GM23338 (cell line): Measurements from ENCODE around the gene DLG2. TPM values are rescaled to one million over a fixed set of nuclear protein-coding genes. Genes with fewer than 3 reads are reported as not detected.

Source experiments
- ATAC-seq: fragments of 200-7000 bp; cut with Tn5 transposase; 3 replicates; pipeline ENCODE4 v1.9.1; 2020
- DNase-seq: peaks from one replicate; pipeline ENCODE4 v3.0.0-alpha.2; 2015; ENCODE audit warnings: low spot score
- H2AFZ ChIP-seq: fragments of 200-600 bp; sonication (generic); 2 replicates; pipeline ENCODE4 v1.8.0; 2016; ENCODE audit warnings: antibody characterized with exemption, mild to moderate bottlenecking, moderate library complexity
- H3F3A ChIP-seq: fragments of 200-600 bp; sonication (generic); replicated peaks from 2 replicates; pipeline ENCODE4 v1.8.0; 2017; ENCODE audit warnings: antibody characterized with exemption, mixed run types, low read depth
- H3K27ac ChIP-seq: fragments of 200-600 bp; sonication (generic); 2 replicates; pipeline ENCODE4 v1.6.1; 2016; ENCODE audit warnings: low read depth
- H3K27me3 ChIP-seq: fragments of 200-600 bp; sonication (generic); 2 replicates; pipeline ENCODE4 v1.8.0; 2016; ENCODE audit warnings: mild to moderate bottlenecking, mixed run types, moderate library complexity; ENCODE audit not compliant: insufficient read depth
- H3K36me3 ChIP-seq: fragments of 200-600 bp; sonication (generic); 2 replicates; pipeline ENCODE4 v1.8.0; 2016; ENCODE audit warnings: mild to moderate bottlenecking; ENCODE audit not compliant: insufficient read depth
- H3K4me1 ChIP-seq: fragments of 200-600 bp; sonication (generic); 2 replicates; pipeline ENCODE4 v1.8.0; 2016; ENCODE audit warnings: mild to moderate bottlenecking, moderate library complexity; ENCODE audit not compliant: insufficient read depth
- H3K4me2 ChIP-seq: fragments of 200-600 bp; sonication (generic); 2 replicates; pipeline ENCODE4 v1.7.1; 2017; ENCODE audit warnings: mixed run types
- H3K4me3 ChIP-seq: fragments of 200-600 bp; sonication (generic); 2 replicates; pipeline ENCODE4 v1.6.1; 2016; ENCODE audit warnings: mixed run types
- H3K79me2 ChIP-seq: fragments of 200-600 bp; sonication (generic); replicated peaks from 2 replicates; pipeline ENCODE4 v1.8.0; 2017; ENCODE audit warnings: mild to moderate bottlenecking; ENCODE audit not compliant: insufficient read depth
- H3K9me2 ChIP-seq: fragments of 200-600 bp; sonication (generic); 2 replicates; pipeline ENCODE4 v1.8.0; 2017; ENCODE audit not compliant: insufficient read depth
- H4K20me1 ChIP-seq: fragments of 200-600 bp; sonication (generic); replicated peaks from 2 replicates; pipeline ENCODE4 v1.8.0; 2017; ENCODE audit warnings: mild to moderate bottlenecking; ENCODE audit not compliant: insufficient read depth
- H3K27ac Mint-ChIP-seq: 2 replicates; pipeline ENCODE4 v1.8.0; 2020; ENCODE audit warnings: inconsistent platforms, mild to moderate bottlenecking, moderate library complexity, mixed read lengths
- H3K27me3 Mint-ChIP-seq: 3 replicates; pipeline ENCODE4 v1.8.0; 2022; ENCODE audit warnings: low read depth, mild to moderate bottlenecking, moderate library complexity, mixed read lengths, inconsistent platforms; ENCODE audit not compliant: insufficient read depth, poor library complexity
- H3K36me3 Mint-ChIP-seq: 3 replicates; pipeline ENCODE4 v1.8.0; 2021; ENCODE audit warnings: low read depth, mild to moderate bottlenecking, inconsistent platforms, moderate library complexity, mixed read lengths
- H3K4me1 Mint-ChIP-seq: 3 replicates; pipeline ENCODE4 v1.8.0; 2020; ENCODE audit warnings: mild to moderate bottlenecking, inconsistent platforms, mixed read lengths
- H3K4me3 Mint-ChIP-seq: 3 replicates; pipeline ENCODE4 v1.8.0; 2021; ENCODE audit warnings: moderate library complexity, mild to moderate bottlenecking, inconsistent platforms, mixed read lengths
- H3K9me3 Mint-ChIP-seq: 3 replicates; pipeline ENCODE4 v1.8.0; 2020; ENCODE audit warnings: moderate library complexity, mild to moderate bottlenecking, inconsistent platforms, mixed read lengths
- JUNB ChIP-seq: IDR thresholded peaks from one replicate; pipeline ENCODE4 v1.6.1; 2016; ENCODE audit warnings: antibody characterized with exemption; ENCODE audit not compliant: unreplicated experiment
- NANOG ChIP-seq: IDR thresholded peaks from 2 replicates; pipeline ENCODE4 v1.6.1; 2016; ENCODE audit warnings: antibody characterized with exemption, borderline replicate concordance
- POLR2AphosphoS5 ChIP-seq: IDR thresholded peaks from 2 replicates; pipeline ENCODE4 v1.6.1; 2016; ENCODE audit warnings: antibody characterized with exemption, low read depth
- STAT1 ChIP-seq: IDR thresholded peaks from one replicate; pipeline ENCODE4 v1.6.1; 2016; ENCODE audit warnings: antibody characterized with exemption; ENCODE audit not compliant: unreplicated experiment
- polyA plus RNA-seq: library from polyadenylated mRNA; unstranded; fragments of >200 nt; fragmentation: Nextera tagmentation; extraction: Ambion mirVana; gene quantifications from 2 replicates; pipeline ENCODE4 v1.2.1, GENCODE V29; 2016
- total RNA-seq: library from RNA; depleted of rRNA; stranded (reverse); fragments of >200 nt; shearing (Covaris generic); gene quantifications from 2 replicates; pipeline ENCODE4 v1.2.3, GENCODE V29; 2014
- TF ChIP-seq, protein P1 (sequence below): fragments of 250-450 bp; sonication (Bioruptor Pico); IDR thresholded peaks from 2 replicates; pipeline ENCODE4 v1.5.0; 2020; ENCODE audit warnings: mild to moderate bottlenecking, moderate library complexity
- TF ChIP-seq, protein P2 (sequence below): IDR thresholded peaks from one replicate; pipeline ENCODE4 v1.6.1; 2018; ENCODE audit warnings: antibody characterized with exemption; ENCODE audit not compliant: unreplicated experiment

DLG2 gene
- total and polyA plus RNA-seq, 2 experiments from 2014 or later = 19.8 to 21.5 TPM

DNA sequence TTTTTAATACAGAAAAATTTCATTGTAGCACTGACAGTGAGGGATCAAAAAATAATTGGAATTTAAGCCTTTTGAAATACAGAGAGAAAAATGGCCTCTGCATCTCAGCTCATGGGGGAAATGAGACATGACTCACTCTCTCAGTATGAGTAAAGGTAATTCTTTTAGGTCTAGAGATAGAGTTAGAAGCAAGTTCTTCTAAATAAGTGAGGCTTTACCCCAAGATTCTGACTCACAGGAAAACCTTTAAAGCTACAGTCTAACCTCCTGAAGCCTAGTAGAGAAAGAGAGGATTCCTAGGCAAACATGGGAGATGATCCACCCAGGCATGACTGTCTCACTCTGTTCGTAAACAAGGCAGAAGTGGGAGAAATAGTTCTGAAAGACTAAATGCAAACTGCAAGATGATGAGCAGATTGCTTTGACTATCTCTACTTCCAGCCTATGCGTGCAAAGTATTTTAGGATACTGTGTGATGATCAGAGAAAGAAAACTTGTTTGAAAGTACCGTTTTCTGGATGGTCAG, 1337.7 kb downstream of the DLG2 start:
- H3K9me3 Mint-ChIP-seq = no peaks in the 10 kb centered on the region

More for the DNA sequence above, 1337.7 kb downstream of the DLG2 start:
- no peaks in the 10 kb centered on the region for H3K27me3 ChIP-seq
- H3K4me3 ChIP-seq = no peak overlapping the region
- no peak for DNase-seq
- no peak for ATAC-seq
- H4K20me1 ChIP-seq = no peaks in the 10 kb centered on the region
- Mint-ChIP-seq H3K4me3 (no peak overlapping the region), H3K36me3 (no peaks in the 10 kb centered on the region), H3K27me3 (no peaks in the 10 kb centered on the region), H3K4me1 (no peaks in the 10 kb centered on the region; the same call in 2 of the 3 replicates), H3K27ac (no peak overlapping the region; the same call in 1 of the 2 replicates)
- no peaks in the 10 kb centered on the region for H3K79me2 ChIP-seq
- no peak overlapping the region for H3K4me2 ChIP-seq
- no peaks in the 10 kb centered on the region for H3K36me3 ChIP-seq
- no peaks in the 10 kb centered on the region; the same call in 1 of the 2 replicates for H3K9me2 ChIP-seq
- H3K4me1 ChIP-seq = no peaks in the 10 kb centered on the region
- no peak overlapping the region for H2AFZ ChIP-seq
- no peaks in the 10 kb centered on the region for H3F3A ChIP-seq
- no peak for TF ChIP-seq POLR2AphosphoS5
- TF ChIP-seq, protein P1, sequence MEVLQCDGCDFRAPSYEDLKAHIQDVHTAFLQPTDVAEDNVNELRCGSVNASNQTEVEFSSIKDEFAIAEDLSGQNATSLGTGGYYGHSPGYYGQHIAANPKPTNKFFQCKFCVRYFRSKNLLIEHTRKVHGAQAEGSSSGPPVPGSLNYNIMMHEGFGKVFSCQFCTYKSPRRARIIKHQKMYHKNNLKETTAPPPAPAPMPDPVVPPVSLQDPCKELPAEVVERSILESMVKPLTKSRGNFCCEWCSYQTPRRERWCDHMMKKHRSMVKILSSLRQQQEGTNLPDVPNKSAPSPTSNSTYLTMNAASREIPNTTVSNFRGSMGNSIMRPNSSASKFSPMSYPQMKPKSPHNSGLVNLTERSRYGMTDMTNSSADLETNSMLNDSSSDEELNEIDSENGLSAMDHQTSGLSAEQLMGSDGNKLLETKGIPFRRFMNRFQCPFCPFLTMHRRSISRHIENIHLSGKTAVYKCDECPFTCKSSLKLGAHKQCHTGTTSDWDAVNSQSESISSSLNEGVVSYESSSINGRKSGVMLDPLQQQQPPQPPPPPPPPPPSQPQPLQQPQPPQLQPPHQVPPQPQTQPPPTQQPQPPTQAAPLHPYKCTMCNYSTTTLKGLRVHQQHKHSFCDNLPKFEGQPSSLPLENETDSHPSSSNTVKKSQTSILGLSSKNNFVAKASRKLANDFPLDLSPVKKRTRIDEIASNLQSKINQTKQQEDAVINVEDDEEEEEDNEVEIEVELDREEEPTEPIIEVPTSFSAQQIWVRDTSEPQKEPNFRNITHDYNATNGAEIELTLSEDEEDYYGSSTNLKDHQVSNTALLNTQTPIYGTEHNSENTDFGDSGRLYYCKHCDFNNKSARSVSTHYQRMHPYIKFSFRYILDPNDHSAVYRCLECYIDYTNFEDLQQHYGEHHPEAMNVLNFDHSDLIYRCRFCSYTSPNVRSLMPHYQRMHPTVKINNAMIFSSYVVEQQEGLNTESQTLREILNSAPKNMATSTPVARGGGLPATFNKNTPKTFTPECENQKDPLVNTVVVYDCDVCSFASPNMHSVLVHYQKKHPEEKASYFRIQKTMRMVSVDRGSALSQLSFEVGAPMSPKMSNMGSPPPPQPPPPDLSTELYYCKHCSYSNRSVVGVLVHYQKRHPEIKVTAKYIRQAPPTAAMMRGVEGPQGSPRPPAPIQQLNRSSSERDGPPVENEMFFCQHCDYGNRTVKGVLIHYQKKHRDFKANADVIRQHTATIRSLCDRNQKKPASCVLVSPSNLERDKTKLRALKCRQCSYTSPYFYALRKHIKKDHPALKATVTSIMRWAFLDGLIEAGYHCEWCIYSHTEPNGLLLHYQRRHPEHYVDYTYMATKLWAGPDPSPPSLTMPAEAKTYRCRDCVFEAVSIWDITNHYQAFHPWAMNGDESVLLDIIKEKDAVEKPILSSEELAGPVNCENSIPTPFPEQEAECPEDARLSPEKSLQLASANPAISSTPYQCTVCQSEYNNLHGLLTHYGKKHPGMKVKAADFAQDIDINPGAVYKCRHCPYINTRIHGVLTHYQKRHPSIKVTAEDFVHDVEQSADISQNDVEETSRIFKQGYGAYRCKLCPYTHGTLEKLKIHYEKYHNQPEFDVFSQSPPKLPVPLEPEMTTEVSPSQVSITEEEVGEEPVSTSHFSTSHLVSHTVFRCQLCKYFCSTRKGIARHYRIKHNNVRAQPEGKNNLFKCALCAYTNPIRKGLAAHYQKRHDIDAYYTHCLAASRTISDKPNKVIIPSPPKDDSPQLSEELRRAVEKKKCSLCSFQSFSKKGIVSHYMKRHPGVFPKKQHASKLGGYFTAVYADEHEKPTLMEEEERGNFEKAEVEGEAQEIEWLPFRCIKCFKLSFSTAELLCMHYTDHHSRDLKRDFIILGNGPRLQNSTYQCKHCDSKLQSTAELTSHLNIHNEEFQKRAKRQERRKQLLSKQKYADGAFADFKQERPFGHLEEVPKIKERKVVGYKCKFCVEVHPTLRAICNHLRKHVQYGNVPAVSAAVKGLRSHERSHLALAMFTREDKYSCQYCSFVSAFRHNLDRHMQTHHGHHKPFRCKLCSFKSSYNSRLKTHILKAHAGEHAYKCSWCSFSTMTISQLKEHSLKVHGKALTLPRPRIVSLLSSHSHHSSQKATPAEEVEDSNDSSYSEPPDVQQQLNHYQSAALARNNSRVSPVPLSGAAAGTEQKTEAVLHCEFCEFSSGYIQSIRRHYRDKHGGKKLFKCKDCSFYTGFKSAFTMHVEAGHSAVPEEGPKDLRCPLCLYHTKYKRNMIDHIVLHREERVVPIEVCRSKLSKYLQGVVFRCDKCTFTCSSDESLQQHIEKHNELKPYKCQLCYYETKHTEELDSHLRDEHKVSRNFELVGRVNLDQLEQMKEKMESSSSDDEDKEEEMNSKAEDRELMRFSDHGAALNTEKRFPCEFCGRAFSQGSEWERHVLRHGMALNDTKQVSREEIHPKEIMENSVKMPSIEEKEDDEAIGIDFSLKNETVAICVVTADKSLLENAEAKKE (CRISPR knock-in tag) = no peak
- TF ChIP-seq JUNB = no peak
- no peak for TF ChIP-seq STAT1
- TF ChIP-seq, protein P2, sequence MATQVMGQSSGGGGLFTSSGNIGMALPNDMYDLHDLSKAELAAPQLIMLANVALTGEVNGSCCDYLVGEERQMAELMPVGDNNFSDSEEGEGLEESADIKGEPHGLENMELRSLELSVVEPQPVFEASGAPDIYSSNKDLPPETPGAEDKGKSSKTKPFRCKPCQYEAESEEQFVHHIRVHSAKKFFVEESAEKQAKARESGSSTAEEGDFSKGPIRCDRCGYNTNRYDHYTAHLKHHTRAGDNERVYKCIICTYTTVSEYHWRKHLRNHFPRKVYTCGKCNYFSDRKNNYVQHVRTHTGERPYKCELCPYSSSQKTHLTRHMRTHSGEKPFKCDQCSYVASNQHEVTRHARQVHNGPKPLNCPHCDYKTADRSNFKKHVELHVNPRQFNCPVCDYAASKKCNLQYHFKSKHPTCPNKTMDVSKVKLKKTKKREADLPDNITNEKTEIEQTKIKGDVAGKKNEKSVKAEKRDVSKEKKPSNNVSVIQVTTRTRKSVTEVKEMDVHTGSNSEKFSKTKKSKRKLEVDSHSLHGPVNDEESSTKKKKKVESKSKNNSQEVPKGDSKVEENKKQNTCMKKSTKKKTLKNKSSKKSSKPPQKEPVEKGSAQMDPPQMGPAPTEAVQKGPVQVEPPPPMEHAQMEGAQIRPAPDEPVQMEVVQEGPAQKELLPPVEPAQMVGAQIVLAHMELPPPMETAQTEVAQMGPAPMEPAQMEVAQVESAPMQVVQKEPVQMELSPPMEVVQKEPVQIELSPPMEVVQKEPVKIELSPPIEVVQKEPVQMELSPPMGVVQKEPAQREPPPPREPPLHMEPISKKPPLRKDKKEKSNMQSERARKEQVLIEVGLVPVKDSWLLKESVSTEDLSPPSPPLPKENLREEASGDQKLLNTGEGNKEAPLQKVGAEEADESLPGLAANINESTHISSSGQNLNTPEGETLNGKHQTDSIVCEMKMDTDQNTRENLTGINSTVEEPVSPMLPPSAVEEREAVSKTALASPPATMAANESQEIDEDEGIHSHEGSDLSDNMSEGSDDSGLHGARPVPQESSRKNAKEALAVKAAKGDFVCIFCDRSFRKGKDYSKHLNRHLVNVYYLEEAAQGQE = no peak
- no peak for TF ChIP-seq NANOG
- H3K27ac ChIP-seq = no peak overlapping the region
